ENCODE measurements around the gene SLC16A13. TPM values are rescaled to one million over a fixed set of nuclear protein-coding genes. Genes with fewer than 3 reads are reported as not detected.
"Not testable (repeated sequence)": the region's sequence is repeated elsewhere in the genome, so short reads cannot be mapped to it uniquely, and the experiment has no call there.

SLC16A13 gene
- total RNA-seq, 1 donor from 2014 or later, result 17.4 TPM

DNA sequence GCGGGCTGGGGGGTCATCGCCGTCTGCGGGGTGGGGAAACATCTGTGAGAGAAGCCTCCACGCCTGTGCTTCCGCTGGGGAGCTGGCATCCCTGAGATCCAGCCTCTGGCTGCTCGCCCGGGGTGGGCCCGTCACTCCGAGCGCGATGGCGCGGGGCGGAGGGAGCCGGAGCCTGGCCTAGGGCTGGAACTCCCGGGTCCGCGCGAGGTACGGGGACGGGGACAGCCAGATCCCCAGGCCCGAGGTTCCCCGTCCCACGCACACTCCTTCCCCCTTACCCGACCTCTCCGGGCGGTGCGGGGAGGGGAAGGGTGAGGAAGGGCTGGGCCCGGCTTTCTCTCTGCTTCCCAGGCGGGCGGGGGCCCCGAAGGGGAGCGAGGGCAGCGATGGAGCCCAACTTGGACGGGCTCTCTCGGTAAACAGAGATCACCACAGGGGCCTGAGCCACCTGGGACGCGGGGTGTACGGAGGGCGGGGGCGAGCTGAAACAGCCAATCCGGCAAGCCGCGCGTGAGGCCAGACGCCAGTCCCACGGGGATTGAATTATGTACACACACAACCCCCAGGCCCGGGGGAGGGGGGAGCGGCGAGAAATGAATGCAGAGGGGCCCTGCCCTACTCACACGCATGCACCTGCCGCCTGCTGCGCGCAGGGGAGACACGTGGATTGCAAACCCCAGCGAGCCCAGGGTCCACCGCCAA, 7.8 kb downstream of the SLC16A13 start, which contains the start of gene SLC16A11:
SLC16A11 (minus strand) TSS at position 596 of the 702 bp plus-strand sequence; CDS start at position 17, 579 bp downstream.
- intact Hi-C loops (cut with micrococcal nuclease), result no loop called here
- no peak for DNase-seq (ENCODE audit: low spot score)
- Mint-ChIP-seq H3K27ac (no peak within 1 kb of the TSS), H3K36me3 (ENCODE audit: low read depth) (peaks cover 3% of the 10 kb centered on the region), H3K27me3 (ENCODE audit: low read depth) (peaks cover 11% of the 10 kb centered on the region), H3K9me3 (no peaks in the 10 kb centered on the region), H3K4me1 (ENCODE audit: low read depth) (peaks cover 23% of the 10 kb centered on the region), H3K4me3 (ENCODE audit: low read depth) (peak within 1 kb of the TSS; percentile 39)

DNA sequence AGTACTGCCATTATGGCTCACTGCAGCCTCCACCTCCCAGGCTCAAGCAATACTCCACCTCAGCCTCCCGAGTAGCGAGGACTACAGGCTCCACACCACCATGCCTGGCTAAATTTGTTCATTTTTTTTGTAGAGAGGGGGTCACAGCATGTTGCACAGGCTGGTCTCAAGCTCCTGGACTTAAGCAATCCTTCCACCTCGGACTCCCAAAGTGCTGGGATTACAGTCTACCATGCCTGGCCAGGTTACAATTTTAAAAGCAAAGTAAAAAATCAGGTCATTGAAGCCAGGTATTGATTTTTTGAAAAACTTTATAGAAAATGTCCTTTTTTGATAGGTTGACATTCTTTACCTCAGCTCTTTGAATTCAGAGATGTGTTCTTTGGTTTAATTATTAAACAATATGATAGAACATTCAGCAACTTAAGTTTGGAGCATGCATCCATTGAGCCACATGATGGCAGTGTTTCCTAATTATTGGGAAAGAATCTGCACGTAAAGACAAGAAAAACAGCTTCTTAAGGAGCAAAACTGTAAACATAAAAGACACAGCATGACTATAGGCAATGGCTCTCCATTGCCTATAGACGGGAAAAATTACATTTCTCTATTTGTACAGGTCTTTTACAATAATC, 9.8 kb downstream of the SLC16A13 start:
- no peaks in the 10 kb centered on the region for H3K9me3 Mint-ChIP-seq
- H3K27ac Mint-ChIP-seq, result no peak overlapping the region
- peak overlapping the region; percentile 75 for H3K4me3 Mint-ChIP-seq (ENCODE audit: low read depth)
- intact Hi-C loops (cut with micrococcal nuclease), result loop anchor here (1.0 to 2.0 kb wide), 3 partner anchors 91 to 251 kb away; no protein-coding TSS in a partner anchor
- DNase-seq (ENCODE audit: low spot score), result no peak
- peaks cover 21% of the 10 kb centered on the region for H3K4me1 Mint-ChIP-seq (ENCODE audit: low read depth)
- H3K27me3 Mint-ChIP-seq (ENCODE audit: low read depth), result peaks cover 12% of the 10 kb centered on the region
- H3K36me3 Mint-ChIP-seq (ENCODE audit: low read depth), result no peaks in the 10 kb centered on the region

DNA sequence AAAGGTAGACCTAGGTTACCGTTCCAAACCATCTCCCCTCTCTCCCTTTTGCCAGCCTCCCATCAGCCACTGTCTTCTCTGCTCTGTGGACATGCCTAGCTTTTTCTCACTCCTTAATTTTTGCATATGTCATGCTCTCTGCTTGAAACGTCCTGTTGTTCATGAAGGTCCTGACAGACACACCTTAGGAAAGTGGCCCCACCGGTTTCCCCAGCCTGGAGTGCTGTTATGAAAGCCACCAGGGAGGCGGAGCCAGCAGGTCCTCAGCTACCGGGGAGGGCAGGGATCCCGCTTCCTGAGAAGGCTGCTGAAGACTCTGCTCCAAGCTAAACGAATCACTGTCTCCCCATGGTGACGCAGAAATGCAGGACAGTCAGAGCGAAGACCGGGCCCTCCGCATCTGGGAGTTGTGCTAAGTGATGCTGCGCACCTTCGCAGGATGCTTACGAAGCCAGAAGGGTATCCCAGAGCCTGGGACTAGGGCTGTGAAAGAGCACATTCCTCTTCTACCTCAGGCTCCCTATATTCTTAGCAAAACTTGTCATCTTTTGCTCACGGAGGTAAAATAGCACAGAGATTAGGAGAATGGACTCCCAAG, 10.4 kb downstream of the SLC16A13 start:
- DNase-seq (ENCODE audit: low spot score), result no peak
- intact Hi-C loops (cut with micrococcal nuclease), result loop anchor here (1.0 to 2.0 kb wide), 3 partner anchors 90 to 250 kb away; no protein-coding TSS in a partner anchor
- peak overlapping the region; percentile 68 for H3K27ac Mint-ChIP-seq
- no peaks in the 10 kb centered on the region for H3K36me3 Mint-ChIP-seq (ENCODE audit: low read depth)
- peak overlapping the region; percentile 75 for H3K4me3 Mint-ChIP-seq (ENCODE audit: low read depth)
- peaks cover 21% of the 10 kb centered on the region for H3K4me1 Mint-ChIP-seq (ENCODE audit: low read depth)
- peaks cover 12% of the 10 kb centered on the region for H3K27me3 Mint-ChIP-seq (ENCODE audit: low read depth)
- H3K9me3 Mint-ChIP-seq, result no peaks in the 10 kb centered on the region

- H3K27ac Mint-ChIP-seq, result peak overlapping the region; percentile 68
- H3K4me3 Mint-ChIP-seq (ENCODE audit: low read depth), result peak overlapping the region; percentile 75
- H3K27me3 Mint-ChIP-seq (ENCODE audit: low read depth), result peaks cover 12% of the 10 kb centered on the region
- intact Hi-C loops (cut with micrococcal nuclease), result loop anchor here (1.0 to 2.0 kb wide), 4 partner anchors 12 to 249 kb away; no protein-coding TSS in a partner anchor
- DNase-seq (ENCODE audit: low spot score), result peak; percentile 80
- H3K36me3 Mint-ChIP-seq (ENCODE audit: low read depth); H3K9me3 Mint-ChIP-seq: not testable (repeated sequence)
- H3K4me1 Mint-ChIP-seq (ENCODE audit: low read depth), result peaks cover 21% of the 10 kb centered on the region
Measured at GRCh38 chr17:7046725-7047397, 11.0 kb downstream of the SLC16A13 start.

DNA sequence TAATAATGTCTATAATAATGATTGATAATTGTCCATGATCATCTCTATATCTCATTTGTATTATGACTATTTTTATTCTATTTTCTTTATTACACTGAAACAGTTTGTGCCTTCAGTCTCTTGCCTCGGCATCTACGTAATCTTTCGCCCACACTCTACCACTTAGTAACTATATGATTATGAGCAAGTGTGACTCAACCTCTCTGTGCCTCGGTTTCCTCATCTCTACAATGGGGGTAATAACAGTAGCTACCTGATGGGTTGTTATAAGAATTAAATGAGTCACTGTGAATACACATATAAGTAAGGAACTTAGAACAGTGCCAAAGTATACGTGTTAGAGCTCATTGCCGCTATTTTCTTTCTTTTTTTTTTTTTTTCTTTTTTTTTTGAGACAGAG, 11.8 kb downstream of the SLC16A13 start:
- H3K27ac Mint-ChIP-seq, result no peak overlapping the region
- H3K27me3 Mint-ChIP-seq (ENCODE audit: low read depth), result peaks cover 11% of the 10 kb centered on the region
- H3K4me1 Mint-ChIP-seq (ENCODE audit: low read depth), result peaks cover 22% of the 10 kb centered on the region
- intact Hi-C loops (cut with micrococcal nuclease), result loop anchor here (1.0 to 2.0 kb wide), 2 partner anchors 12 to 129 kb away; no protein-coding TSS in a partner anchor
- no peaks in the 10 kb centered on the region for H3K9me3 Mint-ChIP-seq
- no peak for DNase-seq (ENCODE audit: low spot score)
- no peaks in the 10 kb centered on the region for H3K36me3 Mint-ChIP-seq (ENCODE audit: low read depth)
- H3K4me3 Mint-ChIP-seq (ENCODE audit: low read depth), result peak overlapping the region; percentile 30

GRCh38 chr17:7048968-7049367, 13.2 kb downstream of the SLC16A13 start:
- Mint-ChIP-seq H3K4me1 (ENCODE audit: low read depth) (peaks cover 22% of the 10 kb centered on the region), H3K36me3 (ENCODE audit: low read depth) (no peaks in the 10 kb centered on the region), H3K27me3 (ENCODE audit: low read depth) (peaks cover 6% of the 10 kb centered on the region), H3K27ac (no peak overlapping the region), H3K9me3 (no peaks in the 10 kb centered on the region), H3K4me3 (ENCODE audit: low read depth) (no peak overlapping the region)
- no peak for DNase-seq (ENCODE audit: low spot score)
- intact Hi-C loops (cut with micrococcal nuclease), result no loop called here

GRCh38 chr17:7050583-7050982, 14.8 kb downstream of the SLC16A13 start:
- intact Hi-C loops (cut with micrococcal nuclease); H3K36me3 Mint-ChIP-seq (ENCODE audit: low read depth); DNase-seq (ENCODE audit: low spot score); H3K27me3 Mint-ChIP-seq (ENCODE audit: low read depth); H3K27ac Mint-ChIP-seq; H3K4me3 Mint-ChIP-seq (ENCODE audit: low read depth); H3K9me3 Mint-ChIP-seq: not testable (repeated sequence)
- H3K4me1 Mint-ChIP-seq (ENCODE audit: low read depth), result peaks cover 21% of the 10 kb centered on the region

DNA sequence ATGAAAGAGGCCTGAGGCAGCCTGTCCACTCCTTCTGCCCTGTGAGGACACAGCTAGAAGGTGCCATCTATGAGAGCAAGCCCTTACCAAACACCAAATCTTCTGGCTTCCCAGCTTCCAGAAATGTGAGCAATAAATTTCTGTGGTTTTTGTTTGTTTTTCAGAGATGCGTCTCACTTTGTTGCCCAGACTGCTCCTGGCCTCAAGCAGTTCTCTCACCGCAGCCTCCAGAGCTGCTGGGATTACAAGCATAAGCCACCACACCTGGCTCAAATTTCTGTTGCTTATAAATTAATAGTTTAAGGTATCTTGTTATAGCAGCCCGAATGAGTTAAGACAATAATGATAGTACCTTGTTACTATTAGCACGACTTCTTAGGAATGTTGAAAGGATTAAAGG, 20.6 kb downstream of the SLC16A13 start:
- no peak for DNase-seq (ENCODE audit: low spot score)
- Mint-ChIP-seq H3K36me3 (ENCODE audit: low read depth) (no peaks in the 10 kb centered on the region), H3K4me1 (ENCODE audit: low read depth) (peaks cover 13% of the 10 kb centered on the region), H3K27ac (no peak overlapping the region), H3K4me3 (ENCODE audit: low read depth) (no peak overlapping the region), H3K27me3 (ENCODE audit: low read depth) (no peaks in the 10 kb centered on the region), H3K9me3 (no peaks in the 10 kb centered on the region)
- intact Hi-C loops (cut with micrococcal nuclease), result no loop called here

DNA sequence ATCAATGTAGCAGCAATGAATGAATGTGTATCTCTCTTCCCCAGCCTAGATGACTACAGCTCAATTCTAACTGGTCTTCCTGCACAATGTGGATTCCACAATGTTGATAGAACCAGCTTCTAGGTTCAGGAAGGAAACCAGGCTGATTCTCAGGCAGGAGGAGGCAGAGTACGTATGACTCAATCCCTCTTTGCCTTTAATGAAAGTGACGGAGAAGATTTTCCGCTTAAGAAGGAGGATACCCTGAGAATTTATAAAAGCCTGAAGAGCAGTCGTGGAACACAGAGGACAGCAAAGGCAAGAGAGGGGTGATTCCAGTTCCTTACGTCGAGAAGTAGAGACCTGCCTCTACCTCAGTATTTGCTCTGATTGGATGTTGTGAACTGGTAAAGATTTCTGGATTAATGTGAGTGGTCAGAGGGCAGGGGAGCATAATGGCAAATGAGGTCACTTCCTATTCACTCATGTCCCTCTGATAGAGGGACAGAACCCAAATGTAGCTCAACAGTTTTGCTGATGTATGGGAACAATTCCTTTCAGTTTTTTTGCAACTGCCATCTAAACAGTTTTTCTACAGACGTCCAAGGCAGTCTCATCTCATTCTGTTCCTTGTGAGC, 23.1 kb downstream of the SLC16A13 start:
- peaks cover 12% of the 10 kb centered on the region for H3K4me1 Mint-ChIP-seq (ENCODE audit: low read depth)
- no peak for DNase-seq (ENCODE audit: low spot score)
- intact Hi-C loops (cut with micrococcal nuclease), result no loop called here
- no peaks in the 10 kb centered on the region for H3K9me3 Mint-ChIP-seq
- no peak overlapping the region for H3K4me3 Mint-ChIP-seq (ENCODE audit: low read depth)
- no peaks in the 10 kb centered on the region for H3K36me3 Mint-ChIP-seq (ENCODE audit: low read depth)
- H3K27ac Mint-ChIP-seq, result no peak overlapping the region
- H3K27me3 Mint-ChIP-seq (ENCODE audit: low read depth), result peaks cover 2% of the 10 kb centered on the region

GRCh38 chr17:7060165-7060891, 24.5 kb downstream of the SLC16A13 start:
- Mint-ChIP-seq H3K27ac (peak overlapping the region; percentile 63), H3K36me3 (ENCODE audit: low read depth) (no peaks in the 10 kb centered on the region), H3K9me3 (no peaks in the 10 kb centered on the region), H3K27me3 (ENCODE audit: low read depth) (peaks cover 2% of the 10 kb centered on the region), H3K4me3 (ENCODE audit: low read depth) (no peak overlapping the region), H3K4me1 (ENCODE audit: low read depth) (peaks cover 12% of the 10 kb centered on the region)
- no peak for DNase-seq (ENCODE audit: low spot score)
- intact Hi-C loops (cut with micrococcal nuclease), result no loop called here

DNA sequence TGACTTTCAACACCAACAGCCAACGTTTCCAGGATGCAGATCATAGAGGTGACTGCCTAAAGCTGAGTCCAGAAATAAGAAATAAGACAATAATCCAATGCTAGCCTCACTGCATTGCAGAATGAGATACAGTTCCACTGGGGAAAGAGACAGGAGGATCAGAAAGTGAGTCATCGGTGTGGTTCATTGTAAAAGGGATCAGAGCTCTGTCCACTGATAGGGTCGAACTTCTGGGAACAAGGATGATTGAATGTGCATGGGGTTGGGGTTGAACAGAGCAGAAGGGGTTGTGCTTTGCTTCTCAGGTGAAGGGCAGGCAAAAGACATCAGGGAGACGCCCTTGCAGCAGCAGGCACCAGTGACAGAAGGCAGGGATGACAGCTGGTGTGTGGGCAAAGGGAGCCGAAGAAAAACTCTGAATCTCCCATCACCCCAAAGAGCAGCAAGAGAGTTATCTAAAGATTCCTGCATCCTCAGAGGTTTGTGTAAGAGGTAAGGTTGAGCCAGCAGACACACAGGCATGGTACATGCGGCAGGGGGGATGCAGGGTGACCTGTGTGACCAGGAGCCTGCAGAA, 27.8 kb downstream of the SLC16A13 start:
- Mint-ChIP-seq H3K27me3 (ENCODE audit: low read depth) (peaks cover 2% of the 10 kb centered on the region), H3K4me1 (ENCODE audit: low read depth) (peaks cover 12% of the 10 kb centered on the region), H3K27ac (no peak overlapping the region), H3K36me3 (ENCODE audit: low read depth) (no peaks in the 10 kb centered on the region), H3K9me3 (peaks cover 5% of the 10 kb centered on the region), H3K4me3 (ENCODE audit: low read depth) (no peak overlapping the region)
- intact Hi-C loops (cut with micrococcal nuclease), result no loop called here
- no peak for DNase-seq (ENCODE audit: low spot score)
